ENCODE measurements around the gene ARHGAP18. TPM values are rescaled to one million over a fixed set of nuclear protein-coding genes. Genes with fewer than 3 reads are reported as not detected.

The ARHGAP18 gene
- total and polyA plus RNA-seq, 2 of the 13 experiments (the other 11 are each of a cell fraction or from before 2014, with no cell fraction given): 58.2 to 115 TPM

GRCh38 chr6:129624488-129624887, 85.5 kb downstream of the ARHGAP18 start (continued):
- no peak for TF ChIP-seq TIGD3 (CRISPR knock-in tag; IDR thresholded peaks at IDR 0.05; ENCODE audit: borderline replicate concordance)
- TF ChIP-seq MAF1 (CRISPR knock-in tag; IDR thresholded peaks at IDR 0.05; ENCODE audit: borderline replicate concordance): no peak
- TF ChIP-seq KDM5A (IDR thresholded peaks at IDR 0.05; ENCODE audit: borderline replicate concordance, low read length): no peak
- TF ChIP-seq TP53 (CRISPR knock-in tag; conservative IDR thresholded peaks at IDR 0.05): no peak
- TF ChIP-seq SAP130 (CRISPR knock-in tag; IDR thresholded peaks at IDR 0.05; ENCODE audit: low read depth): no peak
- TF ChIP-seq ZNF30 (CRISPR knock-in tag; IDR thresholded peaks at IDR 0.05): no peak
- TF ChIP-seq ZNF282 (IDR thresholded peaks at IDR 0.05; ENCODE audit: partially characterized antibody): no peak
- no peak for TF ChIP-seq ZNF496 (CRISPR knock-in tag; IDR thresholded peaks at IDR 0.05; ENCODE audit: insufficient replicate concordance)
- no peak for TF ChIP-seq FOXC1 (CRISPR knock-in tag; IDR thresholded peaks at IDR 0.05; ENCODE audit: borderline replicate concordance)
- TF ChIP-seq DNMT3B (CRISPR knock-in tag; conservative IDR thresholded peaks at IDR 0.05): no peak
- TF ChIP-seq ZNF232 (CRISPR knock-in tag; IDR thresholded peaks at IDR 0.05; ENCODE audit: borderline replicate concordance): no peak

- Histone ChIP-seq H3K4me3 (replicated peaks in 1 of 3; ENCODE audit: insufficient read depth in 1 of 3, low read depth in 2 of 3, low read length in 3 of 3) (no peak overlapping the region), H2AFZ (ENCODE audit: low read length) (no peak overlapping the region), H3K9me3 (ENCODE audit: low read length) (no peaks in the 10 kb centered on the region), H3K36me3 (replicated peaks in 1 of 2; ENCODE audit: control insufficient read depth in 1 of 2, insufficient read depth in 2 of 2, low read length in 2 of 2) (peaks cover 21 to 60% of the 10 kb centered on the region in 2 experiments), H3K4me1 (ENCODE audit: insufficient read depth, low read length) (no peaks in the 10 kb centered on the region), H3K4me2 (ENCODE audit: low read depth, low read length) (no peak overlapping the region), H4K20me1 (ENCODE audit: insufficient read depth, low read length) (no peaks in the 10 kb centered on the region; the same call in 1 of the 2 replicates), H3K27ac (ENCODE audit: extremely low read length, insufficient read depth, low read length) (no peak overlapping the region), H3K9ac (ENCODE audit: insufficient read depth, low read depth, low read length) (no peak overlapping the region), H3K79me2 (ENCODE audit: insufficient read depth, low read length) (no peaks in the 10 kb centered on the region), H3K27me3 (ENCODE audit: control insufficient read depth in 1 of 2, insufficient read depth in 2 of 2, low read length in 2 of 2) (no peaks in the 10 kb centered on the region)
- ATAC-seq (no peak), DNase-seq (ENCODE audit: low spot score) (no peak), FAIRE-seq (no peak)
- ChIA-PET CTCF (ENCODE audit: low intra/inter-chr PET ratio, low total read pairs) (interaction anchor here (3.7 kb wide), 1 partner anchor 108 kb away, joined by 39 read pairs; no protein-coding TSS in a partner anchor), POLR2A (no interaction called here)
- intact Hi-C loops (cut with micrococcal nuclease; ENCODE audit: unreplicated experiment): no loop called here
- TF ChIP-seq ZNF619 (CRISPR knock-in tag; IDR thresholded peaks at IDR 0.05): no peak
- TF ChIP-seq HNF4A (CRISPR knock-in tag; IDR thresholded peaks at IDR 0.05): no peak
- TF ChIP-seq CCDC6 (CRISPR knock-in tag; IDR thresholded peaks at IDR 0.05): no peak
- TF ChIP-seq MATR3 (CRISPR knock-in tag; IDR thresholded peaks at IDR 0.05): no peak
- TF ChIP-seq FOXA3 (CRISPR knock-in tag; IDR thresholded peaks at IDR 0.05): 0 out of 2 replicates have a peak, but pooled peaks have one; percentile 19
- no peak for TF ChIP-seq KLF11 (CRISPR knock-in tag; IDR thresholded peaks at IDR 0.05)
- no peak for TF ChIP-seq ZNF296 (CRISPR knock-in tag; conservative IDR thresholded peaks at IDR 0.05)
- no peak for TF ChIP-seq TRIM24 (CRISPR knock-in tag; IDR thresholded peaks at IDR 0.05)
- TF ChIP-seq RFX5 (IDR thresholded peaks at IDR 0.05; ENCODE audit: low read depth, low read length): no peak
- over 99% methylated on average over 3 of the region's 3 CpGs for WGBS (ENCODE audit: low lambda C conversion rate)
- in situ Hi-C loops (cut with HindIII; ENCODE audit: extremely low pct_ligation_motif_present, low pct_unique_long_range_greater_than_20kb): no loop called here
- BruUV-seq (replicated peaks): no TSS peak
These were observed 86.8 kb downstream of the ARHGAP18 start for GRCh38 chr6:129623008-129623732.
